Keratinocyte (primary cell): ENCODE measurements around the gene EGLN1. TPM values are rescaled to one million over a fixed set of nuclear protein-coding genes. Genes with fewer than 3 reads are reported as not detected.

Experiments
- DNase-seq: peaks from one replicate; pipeline ENCODE4 v3.0.0-alpha.2; 2011; ENCODE audit warnings: low read depth, missing footprints, low spot score
- FAIRE-seq: peaks from 2 replicates; lab custom pipeline; 2011; peaks lifted over from hg19 to GRCh38; lab: Jason Lieb, UNC
- H2AFZ ChIP-seq: 2 replicates; pipeline ENCODE4 v1.6.0; 2012; ENCODE audit warnings: low read length, control low read depth, inconsistent platforms; ENCODE audit not compliant: control insufficient read depth
- H3K27ac ChIP-seq: 2 replicates; pipeline ENCODE4 v1.5.1; 2011; ENCODE audit warnings: low read length; ENCODE audit not compliant: control insufficient read depth, insufficient read depth
- H3K27me3 ChIP-seq: 3 replicates; pipeline ENCODE4 v1.6.0; 2011; ENCODE audit warnings: low read length; ENCODE audit not compliant: control insufficient read depth, insufficient read depth; ENCODE audit errors: extremely low read depth
- H3K36me3 ChIP-seq, 2 experiments: 2 replicates in 1 of 2; 3 replicates in 1 of 2; pipeline ENCODE4 v1.5.1; 2011; ENCODE audit warnings: low read length in 2 of 2, mild to moderate bottlenecking in 1 of 2; ENCODE audit not compliant: control insufficient read depth in 2 of 2, insufficient read depth in 2 of 2; ENCODE audit errors: extremely low read depth in 1 of 2
- H3K4me1 ChIP-seq: 3 replicates; pipeline ENCODE4 v1.5.1; 2011; ENCODE audit warnings: low read length; ENCODE audit not compliant: control insufficient read depth, insufficient read depth; ENCODE audit errors: extremely low read depth
- H3K4me2 ChIP-seq: 3 replicates; pipeline ENCODE4 v1.6.0; 2011; ENCODE audit warnings: low read depth, low read length; ENCODE audit not compliant: control insufficient read depth, insufficient read depth; ENCODE audit errors: extremely low read depth
- H3K4me3 ChIP-seq, 3 experiments: fragments of 200-600 bp in 1 of 3; sonication (generic) in 1 of 3; 2 replicates in 2 of 3; 3 replicates in 1 of 3; pipeline ENCODE4 v1.5.1; 2011 to 2016; ENCODE audit warnings: low read length in 3 of 3, mild to moderate bottlenecking in 3 of 3, control low read depth in 2 of 3, inconsistent platforms in 1 of 3, low read depth in 1 of 3, mixed read lengths in 1 of 3, mixed run types in 1 of 3, moderate library complexity in 1 of 3; ENCODE audit not compliant: control insufficient read depth in 2 of 3, insufficient read depth in 2 of 3; ENCODE audit errors: extremely low read depth in 1 of 3
- H3K79me2 ChIP-seq: 2 replicates; pipeline ENCODE4 v1.6.0; 2012; ENCODE audit warnings: low read length; ENCODE audit not compliant: control insufficient read depth, insufficient read depth
- H3K9ac ChIP-seq: 3 replicates; pipeline ENCODE4 v1.6.0; 2011; ENCODE audit warnings: low read length; ENCODE audit not compliant: control insufficient read depth, insufficient read depth; ENCODE audit errors: extremely low read depth
- H3K9me1 ChIP-seq: 3 replicates; pipeline ENCODE4 v1.6.0; 2011; ENCODE audit warnings: low read length; ENCODE audit not compliant: control insufficient read depth, insufficient read depth; ENCODE audit errors: extremely low read depth
- H3K9me3 ChIP-seq: 2 replicates; pipeline ENCODE4 v1.5.1; 2012; ENCODE audit warnings: low read depth, low read length; ENCODE audit not compliant: control insufficient read depth
- H4K20me1 ChIP-seq: 3 replicates; pipeline ENCODE4 v1.6.0; 2011; ENCODE audit warnings: low read length; ENCODE audit not compliant: control insufficient read depth, insufficient read depth; ENCODE audit errors: extremely low read depth
- CTCF ChIP-seq, 3 experiments: IDR thresholded peaks in 1 of 3; conservative IDR thresholded peaks in 1 of 3; optimal IDR thresholded peaks in 1 of 3; 2 replicates in 2 of 3; 3 replicates in 1 of 3; pipeline versions ENCODE3 to v1.5.1; 2011; ENCODE audit warnings: low read length in 3 of 3, mild to moderate bottlenecking in 3 of 3, moderate library complexity in 2 of 3, control low read depth in 1 of 3, inconsistent platforms in 1 of 3; ENCODE audit not compliant: insufficient read depth in 2 of 3; ENCODE audit errors: extremely low read depth in 1 of 3
- EZH2 ChIP-seq: IDR thresholded peaks from one replicate; pipeline ENCODE4 v1.6.1; 2012; ENCODE audit warnings: inconsistent platforms, mild to moderate bottlenecking, low read length, moderate library complexity
- dilution Hi-C: fragments of 300-500 bp; cut with MboI; formaldehyde crosslinking; loops from one replicate; pipeline ENCODE4 v1.7.0; 2020; ENCODE audit warnings: low sequenced_read_pairs; ENCODE audit not compliant: extremely low pct_ligation_motif_present
- polyA plus RNA-seq, 5 experiments: library from polyadenylated mRNA; depleted of rRNA in 3 of 5; stranded (reverse) in 3 of 5; stranded (forward) in 1 of 5; unstranded in 1 of 5; fragments of >200 nt; gene quantifications; 1 replicate in 1 of 5; 2 replicates in 3 of 5; 3 replicates in 1 of 5; pipeline versions ENCODE4 v1.2.1 to v1.2.3, GENCODE V29; 2011 to 2012; ENCODE audit warnings: missing spikeins in 2 of 5, low read depth in 1 of 5, low replicate concordance in 1 of 5

EGLN1 gene
- polyA plus RNA-seq, 1 donor (not counting 4 experiments of a cell fraction or from before 2014, with no cell fraction given): 34.1 TPM

GRCh38 chr1:231372501-231372900 is 49.6 kb downstream of the EGLN1 start:
- Histone ChIP-seq H3K4me2 (no peak overlapping the region), H3K9me3 (no peaks in the 10 kb centered on the region), H3K36me3 (peaks cover 1 to 3% of the 10 kb centered on the region in 2 experiments), H2AFZ (no peak overlapping the region), H3K4me3 (no peak overlapping the region), H3K27me3 (no peaks in the 10 kb centered on the region), H3K9ac (no peak overlapping the region), H3K4me1 (peaks cover 10% of the 10 kb centered on the region), H4K20me1 (no peaks in the 10 kb centered on the region), H3K79me2 (peaks cover 23% of the 10 kb centered on the region), H3K27ac (no peak overlapping the region), H3K9me1 (no peaks in the 10 kb centered on the region)
- dilution Hi-C loops: no loop called here
- FAIRE-seq: no peak
- no peak for TF ChIP-seq CTCF (optimal IDR thresholded peaks at IDR 0.05 in 1 of 3, IDR thresholded peaks at IDR 0.05 in 1 of 3, conservative IDR thresholded peaks at IDR 0.05 in 1 of 3; ENCODE audit: extremely low read depth in 1 of 3, insufficient read depth in 2 of 3, low read length in 3 of 3)
- TF ChIP-seq EZH2: no peak
- no peak for DNase-seq

- Histone ChIP-seq H3K79me2 (peaks cover 3% of the 10 kb centered on the region), H2AFZ (no peak overlapping the region), H3K27ac (no peak overlapping the region), H3K4me2 (no peak overlapping the region), H3K4me3 (no peak overlapping the region), H4K20me1 (no peaks in the 10 kb centered on the region), H3K36me3 (peaks cover 3 to 10% of the 10 kb centered on the region in 2 experiments), H3K9me1 (no peaks in the 10 kb centered on the region), H3K27me3 (no peaks in the 10 kb centered on the region), H3K9me3 (no peaks in the 10 kb centered on the region), H3K9ac (no peak overlapping the region), H3K4me1 (no peaks in the 10 kb centered on the region)
- FAIRE-seq (no peak), DNase-seq (no peak)
- dilution Hi-C loops: no loop called here
- peak in 2 of 3 experiments; percentile 6 to 52 for TF ChIP-seq CTCF (optimal IDR thresholded peaks at IDR 0.05 in 1 of 3, IDR thresholded peaks at IDR 0.05 in 1 of 3, conservative IDR thresholded peaks at IDR 0.05 in 1 of 3; ENCODE audit: extremely low read depth in 1 of 3, insufficient read depth in 2 of 3, low read length in 3 of 3)
- no peak for TF ChIP-seq EZH2
Observed at GRCh38 chr1:231369282-231369681, 52.8 kb downstream of the EGLN1 start.
